Endothelial cell of umbilical vein (primary cell): ENCODE results near the gene AKT3. TPM values are rescaled to one million over a fixed set of nuclear protein-coding genes. Genes with fewer than 3 reads are reported as not detected.

Experiments
- BruUV-seq: library from RNA; stranded (reverse); fragments of 400-500 nt; replicated peaks from 2 replicates; lab custom pipeline; 2021; lab: Mats Ljungman, UMichigan
- CTCF ChIA-PET: fragments of 300-600, 350-600 bp; sonication (Branson Sonifier 250); formaldehyde crosslinking; loops from one replicate; lab custom pipeline; 2021; ENCODE audit warnings: antibody characterized with exemption, inconsistent platforms; lab: Charles Lee
- POLR2A ChIA-PET: fragments of 300-600, 350-600 bp; sonication (Branson Sonifier 250); formaldehyde crosslinking; loops from one replicate; lab custom pipeline; 2021; ENCODE audit warnings: antibody characterized with exemption, inconsistent platforms; lab: Charles Lee
- DNase-seq: peaks from one replicate; pipeline ENCODE4 v3.0.0-alpha.2; 2011; ENCODE audit warnings: low read depth, low spot score
- FAIRE-seq: peaks from 2 replicates; lab custom pipeline; 2011; peaks lifted over from hg19 to GRCh38; lab: Jason Lieb, UNC
- H2AFZ ChIP-seq: 2 replicates; pipeline ENCODE4 v1.6.0; 2012; ENCODE audit warnings: low read depth, low read length, control low read depth, inconsistent platforms
- H3K27ac ChIP-seq: 2 replicates; pipeline ENCODE4 v1.5.1; 2011; ENCODE audit warnings: low read depth, mild to moderate bottlenecking, control low read depth, low read length, moderate library complexity; ENCODE audit not compliant: insufficient read depth
- H3K27me3 ChIP-seq, 2 experiments: 2 replicates each; pipeline versions ENCODE4 v1.6.0 to v1.6.1; 2011; ENCODE audit warnings: low read length in 2 of 2, mixed read lengths in 1 of 2; ENCODE audit not compliant: control insufficient read depth in 2 of 2, insufficient read depth in 2 of 2
- H3K36me3 ChIP-seq, 2 experiments: 2 replicates in 1 of 2; 3 replicates in 1 of 2; pipeline ENCODE4 v1.5.1; 2011; ENCODE audit warnings: low read length in 2 of 2, mild to moderate bottlenecking in 1 of 2, moderate library complexity in 1 of 2; ENCODE audit not compliant: control insufficient read depth in 2 of 2, insufficient read depth in 2 of 2; ENCODE audit errors: extremely low read depth in 1 of 2
- H3K4me1 ChIP-seq: 3 replicates; pipeline ENCODE4 v1.5.1; 2011; ENCODE audit warnings: mild to moderate bottlenecking, low read length; ENCODE audit not compliant: control insufficient read depth, insufficient read depth; ENCODE audit errors: extremely low read depth
- H3K4me2 ChIP-seq: 2 replicates; pipeline ENCODE4 v1.6.1; 2011; ENCODE audit warnings: low read length, control low read depth, mixed read lengths; ENCODE audit not compliant: insufficient read depth
- H3K4me3 ChIP-seq, 3 experiments: fragments of 200-600 bp in 1 of 3; sonication (generic), shearing (Covaris generic) in 1 of 3; replicated peaks in 1 of 3; 2 replicates each; pipeline ENCODE4 v1.5.1; 2011 to 2016; ENCODE audit warnings: control low read depth in 3 of 3, low read length in 3 of 3, mild to moderate bottlenecking in 2 of 3, inconsistent platforms in 1 of 3, low read depth in 1 of 3, moderate library complexity in 1 of 3; ENCODE audit not compliant: insufficient read depth in 1 of 3
- H3K79me2 ChIP-seq: 2 replicates; pipeline ENCODE4 v1.6.0; 2012; ENCODE audit warnings: low read length, inconsistent platforms; ENCODE audit not compliant: control insufficient read depth, insufficient read depth
- H3K9ac ChIP-seq: replicated peaks from 2 replicates; pipeline ENCODE3; 2011; ENCODE audit warnings: low read length, control low read depth; ENCODE audit not compliant: insufficient read depth; ENCODE audit errors: extremely low read depth
- H3K9me1 ChIP-seq: replicated peaks from 3 replicates; pipeline ENCODE4 v1.6.0; 2011; ENCODE audit warnings: mild to moderate bottlenecking, low read length; ENCODE audit not compliant: control insufficient read depth, insufficient read depth; ENCODE audit errors: extremely low read depth
- H3K9me3 ChIP-seq: replicated peaks from 2 replicates; pipeline ENCODE4 v1.5.1; 2012; ENCODE audit warnings: low read length, inconsistent platforms; ENCODE audit not compliant: control insufficient read depth, insufficient read depth
- H4K20me1 ChIP-seq: replicated peaks from 2 replicates; pipeline ENCODE3; 2011; ENCODE audit warnings: mild to moderate bottlenecking, low read length; ENCODE audit not compliant: control insufficient read depth, insufficient read depth; ENCODE audit errors: extremely low read depth
- CTCF ChIP-seq, 2 donors: IDR thresholded peaks; 1 replicate in 1 of 2; 2 replicates in 1 of 2; pipeline ENCODE4 v1.5.1; 2011; ENCODE audit warnings: low read length in 2 of 2, mild to moderate bottlenecking in 2 of 2, moderate library complexity in 2 of 2, control low read depth in 1 of 2, inconsistent platforms in 1 of 2, low read depth in 1 of 2; ENCODE audit not compliant: insufficient read depth in 1 of 2; ENCODE audit errors: extremely low read depth in 1 of 2
- EZH2 ChIP-seq: IDR thresholded peaks from 2 replicates; pipeline ENCODE4 v1.6.1; 2012; ENCODE audit warnings: borderline replicate concordance, low read depth, mild to moderate bottlenecking, moderate library complexity, low read length, inconsistent platforms; ENCODE audit not compliant: severe bottlenecking
- FOS ChIP-seq: IDR thresholded peaks from 2 replicates; pipeline ENCODE4 v1.6.1; 2011; ENCODE audit warnings: mild to moderate bottlenecking, low read length, moderate library complexity, borderline replicate concordance; ENCODE audit not compliant: insufficient read depth
- GATA2 ChIP-seq: IDR thresholded peaks from 2 replicates; pipeline ENCODE4 v1.7.0; 2011; ENCODE audit warnings: low read depth, mild to moderate bottlenecking, moderate library complexity, mixed read lengths, low read length; ENCODE audit not compliant: insufficient read length, insufficient read depth
- JUN ChIP-seq: IDR thresholded peaks from 2 replicates; pipeline ENCODE4 v1.6.1; 2011; ENCODE audit warnings: borderline replicate concordance, low read depth; ENCODE audit not compliant: insufficient read length, insufficient read depth
- MYC ChIP-seq: IDR thresholded peaks from one replicate; pipeline ENCODE4 v1.6.1; 2011; ENCODE audit warnings: mild to moderate bottlenecking, low read depth, low read length
- POLR2A ChIP-seq: IDR thresholded peaks from 2 replicates; pipeline ENCODE4 v1.6.1; 2012; ENCODE audit warnings: low read depth, mild to moderate bottlenecking, control low read depth, low read length
- POLR2AphosphoS5 ChIP-seq: IDR thresholded peaks from 2 replicates; pipeline ENCODE4 v1.6.1; 2012; ENCODE audit warnings: low read depth, mild to moderate bottlenecking, control low read depth, low read length, moderate library complexity; ENCODE audit not compliant: insufficient read depth
- dilution Hi-C: fragments of 300-500 bp; cut with MboI; formaldehyde crosslinking; loops from one replicate; pipeline ENCODE4 v1.15.0; 2019; ENCODE audit warnings: low sequenced_read_pairs; ENCODE audit not compliant: extremely low pct_ligation_motif_present
- intact Hi-C: fragments of 100-400 bp; cut with micrococcal nuclease; formaldehyde crosslinking; loops from one replicate; pipeline ENCODE4 v1.10.0; 2022
- polyA plus RNA-seq, 4 experiments: library from polyadenylated mRNA; depleted of rRNA in 3 of 4; stranded (reverse) in 3 of 4; unstranded in 1 of 4; fragments of >200 nt; gene quantifications; 2 replicates each; pipeline versions ENCODE4 v1.2.1 to v1.2.3, GENCODE V29; 2011 to 2012; ENCODE audit warnings: missing spikeins in 1 of 4
- total RNA-seq: library from RNA; stranded (reverse); gene quantifications from 2 replicates; pipeline ENCODE4 v1.2.3, GENCODE V29; 2021

The AKT3 gene
- total and polyA plus RNA-seq, 2 donors (not counting 3 experiments of a cell fraction or from before 2014, with no cell fraction given) = 20.6 to 97.1 TPM

- Histone ChIP-seq H2AFZ (no peak overlapping the region), H3K9ac (no peak overlapping the region), H3K4me2 (no peak overlapping the region), H3K9me1 (no peaks in the 10 kb centered on the region), H4K20me1 (no peaks in the 10 kb centered on the region), H3K79me2 (no peaks in the 10 kb centered on the region), H3K27ac (no peak overlapping the region), H3K4me3 (no peak overlapping the region), H3K36me3 (no peaks in the 10 kb centered on the region), H3K9me3 (no peaks in the 10 kb centered on the region), H3K27me3 (no peaks in the 10 kb centered on the region), H3K4me1 (peaks cover 2% of the 10 kb centered on the region)
- FAIRE-seq (no peak), DNase-seq (no peak)
- TF ChIP-seq MYC (no peak), POLR2A (no peak), JUN (no peak), FOS (no peak)
- ChIA-PET CTCF (interaction anchor here (0.9 kb wide), 1 partner anchor 137 kb away, joined by 3 read pairs; no protein-coding TSS in a partner anchor), POLR2A (no interaction called here)
- BruUV-seq = no TSS peak
- dilution Hi-C loops (no loop called here), intact Hi-C loops (no loop called here)
These were observed 368.9 kb downstream of the AKT3 start for GRCh38 chr1:243481101-243481500.

DNA sequence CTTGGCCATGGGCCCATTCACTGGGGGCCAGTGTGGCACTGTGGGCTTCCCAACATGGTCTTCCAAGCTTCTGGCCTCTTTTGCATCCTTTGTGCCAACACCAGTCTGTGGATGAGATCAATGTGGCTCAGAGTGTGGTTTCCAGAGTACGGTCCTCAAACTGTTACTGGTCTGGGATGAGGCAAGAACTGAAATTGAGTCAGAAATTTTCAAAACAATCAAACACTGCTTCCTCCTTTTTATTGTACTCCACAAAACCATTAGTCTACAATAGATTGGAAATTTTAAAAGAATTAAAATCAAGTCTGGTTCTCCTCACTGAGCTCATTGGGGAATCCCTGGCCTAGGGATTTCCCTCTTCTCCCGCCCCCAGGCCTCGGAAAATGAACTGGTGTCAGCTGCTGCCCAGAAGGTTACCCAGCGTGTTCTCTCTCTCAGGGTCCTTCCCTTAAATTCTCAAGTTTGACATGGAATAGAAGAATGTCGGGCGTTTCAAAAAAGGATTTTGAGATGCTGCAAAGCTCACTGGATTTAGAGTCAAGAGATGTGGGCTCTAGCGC is 372.2 kb downstream of the AKT3 start:
- CTCF ChIA-PET = interaction anchor here (0.7 kb wide), 1 partner anchor 134 kb away, joined by 3 read pairs; no protein-coding TSS in a partner anchor

More for the DNA sequence above, 372.2 kb downstream of the AKT3 start:
- H3K4me1 ChIP-seq = peaks cover 8% of the 10 kb centered on the region
- no peaks in the 10 kb centered on the region for H4K20me1 ChIP-seq
- H3K79me2 ChIP-seq = no peaks in the 10 kb centered on the region
- TF ChIP-seq FOS (no peak), POLR2AphosphoS5 (no peak), MYC (no peak), CTCF (IDR thresholded peaks at IDR 0.05; ENCODE audit: extremely low read depth in 1 of 2, insufficient read depth in 1 of 2, low read depth in 1 of 2, low read length in 2 of 2) (no peak), JUN (no peak), GATA2 (no peak), POLR2A (no peak), EZH2 (no peak)
- BruUV-seq = no TSS peak
- no peak overlapping the region for H2AFZ ChIP-seq
- FAIRE-seq = no peak
- no peak overlapping the region for H3K9ac ChIP-seq
- no peak overlapping the region for H3K4me3 ChIP-seq
- dilution Hi-C loops = no loop called here
- no peak for DNase-seq
- H3K36me3 ChIP-seq = no peaks in the 10 kb centered on the region
- H3K9me1 ChIP-seq = no peaks in the 10 kb centered on the region
- POLR2A ChIA-PET = no interaction called here
- intact Hi-C loops = no loop called here
- H3K27ac ChIP-seq = no peak overlapping the region
- no peak overlapping the region for H3K4me2 ChIP-seq
- no peaks in the 10 kb centered on the region for H3K27me3 ChIP-seq
- no peaks in the 10 kb centered on the region for H3K9me3 ChIP-seq
